SK-N-SH treated with all-trans-retinoic acid at 6 μM for 48 hours (cell line): ENCODE results near the gene TSHZ2.

Experiments
- ATAC-seq: fragments of 200-7000 bp; cut with Tn5 transposase; 3 replicates; pipeline ENCODE4 v1.9.1; 2020; ENCODE audit warnings: mild to moderate bottlenecking, moderate library complexity
- ARNTL ChIP-seq: fragments of 450-650 bp; formaldehyde crosslinking; IDR thresholded peaks from 2 replicates; pipeline ENCODE4 v1.5.0; 2020; ENCODE audit warnings: low read depth, mild to moderate bottlenecking, moderate library complexity, borderline replicate concordance
- BACH2 ChIP-seq: fragments of 250-450 bp; sonication (Bioruptor Pico); IDR thresholded peaks from 2 replicates; pipeline ENCODE4 v1.9.0; 2021; ENCODE audit warnings: mild to moderate bottlenecking, borderline replicate concordance
- CREB5 ChIP-seq: fragments of 250-450 bp; sonication (Bioruptor Pico); IDR thresholded peaks from 2 replicates; pipeline ENCODE4 v1.5.1; 2020; ENCODE audit warnings: low read depth, mild to moderate bottlenecking, moderate library complexity
- CSDC2 ChIP-seq: fragments of 250-450 bp; sonication (Bioruptor Pico); IDR thresholded peaks from 2 replicates; pipeline ENCODE4 v1.5.0; 2020; ENCODE audit warnings: mild to moderate bottlenecking, moderate library complexity
- CSRNP3 ChIP-seq: fragments of 250-450 bp; sonication (Bioruptor Pico); IDR thresholded peaks from 2 replicates; pipeline ENCODE4 v1.5.1; 2021; ENCODE audit warnings: mild to moderate bottlenecking, moderate library complexity
- ESRRG ChIP-seq: fragments of 250-450 bp; sonication (Bioruptor Pico); IDR thresholded peaks from 2 replicates; pipeline ENCODE4 v1.6.1; 2021; ENCODE audit warnings: mild to moderate bottlenecking
- GLIS3 ChIP-seq: fragments of 250-450 bp; sonication (Bioruptor Pico); IDR thresholded peaks from 2 replicates; pipeline ENCODE4 v1.5.0; 2020; ENCODE audit warnings: mild to moderate bottlenecking, moderate library complexity
- ISL1 ChIP-seq: fragments of 250-450 bp; sonication (Bioruptor Pico); IDR thresholded peaks from 2 replicates; pipeline ENCODE4 v2.1.2; 2022; ENCODE audit warnings: mild to moderate bottlenecking, moderate library complexity
- PATZ1 ChIP-seq: fragments of 250-450 bp; sonication (Bioruptor Pico); IDR thresholded peaks from 2 replicates; pipeline ENCODE4 v1.8.0; 2020; ENCODE audit warnings: mild to moderate bottlenecking, moderate library complexity, borderline replicate concordance
- POU6F1 ChIP-seq: fragments of 250-450 bp; sonication (Bioruptor Pico); IDR thresholded peaks from 2 replicates; pipeline ENCODE4 v1.8.0; 2021; ENCODE audit warnings: low read depth, mild to moderate bottlenecking, moderate library complexity, borderline replicate concordance
- PPARA ChIP-seq: fragments of 250-450 bp; sonication (Bioruptor Pico); IDR thresholded peaks from 2 replicates; pipeline ENCODE4 v1.5.0; 2020; ENCODE audit warnings: mild to moderate bottlenecking, borderline replicate concordance
- RARB ChIP-seq: fragments of 250-450 bp; sonication (Bioruptor Pico); IDR thresholded peaks from 2 replicates; pipeline ENCODE4 v1.8.0; 2021; ENCODE audit warnings: mild to moderate bottlenecking, moderate library complexity
- SNAI2 ChIP-seq: fragments of 250-450 bp; sonication (Bioruptor Pico); IDR thresholded peaks from 2 replicates; pipeline ENCODE4 v1.5.0; 2020; ENCODE audit warnings: mild to moderate bottlenecking, moderate library complexity
- TCF4 ChIP-seq: fragments of 250-450 bp; sonication (Bioruptor Pico); IDR thresholded peaks from 2 replicates; pipeline ENCODE4 v1.8.0; 2021; ENCODE audit warnings: mild to moderate bottlenecking, moderate library complexity, borderline replicate concordance
- TSHZ2 ChIP-seq: fragments of 250-450 bp; sonication (Bioruptor Pico); IDR thresholded peaks from 2 replicates; pipeline ENCODE4 v1.5.0; 2020; ENCODE audit warnings: mild to moderate bottlenecking, moderate library complexity
- ZC3H10 ChIP-seq: fragments of 250-450 bp; sonication (Bioruptor Pico); IDR thresholded peaks from 2 replicates; pipeline ENCODE4 v1.5.1; 2021; ENCODE audit warnings: mild to moderate bottlenecking, moderate library complexity
- ZFP3 ChIP-seq: fragments of 250-450 bp; sonication (Bioruptor Pico); IDR thresholded peaks from 2 replicates; pipeline ENCODE4 v1.5.0; 2020; ENCODE audit warnings: mild to moderate bottlenecking, moderate library complexity
- ZFP30 ChIP-seq: fragments of 450-650 bp; formaldehyde crosslinking; IDR thresholded peaks from 2 replicates; pipeline ENCODE4 v1.5.0; 2022; ENCODE audit warnings: mild to moderate bottlenecking, moderate library complexity
- ZNF565 ChIP-seq: fragments of 450-650 bp; formaldehyde crosslinking; conservative IDR thresholded peaks from 2 replicates; pipeline ENCODE4 v1.5.0; 2020; ENCODE audit warnings: low read depth, mild to moderate bottlenecking, moderate library complexity
- ZNF70 ChIP-seq: fragments of 450-650 bp; formaldehyde crosslinking; IDR thresholded peaks from 2 replicates; pipeline ENCODE4 v1.5.0; 2020; ENCODE audit warnings: mild to moderate bottlenecking, moderate library complexity
- ZNF8 ChIP-seq: fragments of 450-650 bp; formaldehyde crosslinking; IDR thresholded peaks from 2 replicates; pipeline ENCODE4 v1.5.0; 2020; ENCODE audit warnings: mild to moderate bottlenecking, moderate library complexity

TSHZ2 gene

GRCh38 chr20:53389516-53390300 lies 417.6 kb downstream of the TSHZ2 start:
- TF ChIP-seq ARNTL (CRISPR knock-in tag): no peak
- TF ChIP-seq ZNF70 (CRISPR knock-in tag): no peak
- TF ChIP-seq PPARA (CRISPR knock-in tag): no peak
- no peak for TF ChIP-seq ISL1 (CRISPR knock-in tag)
- no peak for TF ChIP-seq CSDC2 (CRISPR knock-in tag)
- TF ChIP-seq SNAI2: no peak
- no peak for TF ChIP-seq CSRNP3
- no peak for TF ChIP-seq GLIS3 (CRISPR knock-in tag)
- TF ChIP-seq BACH2 (CRISPR knock-in tag): no peak
- no peak for TF ChIP-seq ZFP30
- no peak for TF ChIP-seq TCF4 (CRISPR knock-in tag)
- no peak for TF ChIP-seq TSHZ2
- TF ChIP-seq ZNF565: no peak
- TF ChIP-seq ESRRG (CRISPR knock-in tag): no peak
- TF ChIP-seq ZFP3 (CRISPR knock-in tag): no peak
- TF ChIP-seq ZNF8 (CRISPR knock-in tag): no peak
- no peak for ATAC-seq

- ATAC-seq: no peak
- no peak for TF ChIP-seq RARB (CRISPR knock-in tag)
- no peak for TF ChIP-seq ZFP3 (CRISPR knock-in tag)
- TF ChIP-seq PPARA (CRISPR knock-in tag): no peak
- TF ChIP-seq TCF4 (CRISPR knock-in tag): no peak
- no peak for TF ChIP-seq CREB5 (CRISPR knock-in tag)
- no peak for TF ChIP-seq CSDC2 (CRISPR knock-in tag)
- no peak for TF ChIP-seq ZC3H10 (CRISPR knock-in tag)
- no peak for TF ChIP-seq ESRRG (CRISPR knock-in tag)
- no peak for TF ChIP-seq SNAI2
- TF ChIP-seq TSHZ2: no peak
Observed at GRCh38 chr20:53390770-53391169, 418.6 kb downstream of the TSHZ2 start.

GRCh38 chr20:53394433-53394832 lies 422.3 kb downstream of the TSHZ2 start:
- no peak for ATAC-seq
- TF ChIP-seq ZC3H10 (CRISPR knock-in tag): no peak
- TF ChIP-seq ZNF8 (CRISPR knock-in tag): no peak
- no peak for TF ChIP-seq POU6F1 (CRISPR knock-in tag)
- TF ChIP-seq RARB (CRISPR knock-in tag): no peak
- TF ChIP-seq PATZ1 (CRISPR knock-in tag): no peak
- TF ChIP-seq TSHZ2: no peak
- TF ChIP-seq ISL1 (CRISPR knock-in tag): no peak
- no peak for TF ChIP-seq ZNF565
- no peak for TF ChIP-seq ZFP3 (CRISPR knock-in tag)
- no peak for TF ChIP-seq ZNF70 (CRISPR knock-in tag)
- TF ChIP-seq PPARA (CRISPR knock-in tag): no peak
- TF ChIP-seq GLIS3 (CRISPR knock-in tag): no peak
